HG03060 (cell line): Measurements from ENCODE around the gene ZDHHC11B.
"Not testable (repeated sequence)": the region's sequence is repeated elsewhere in the genome, so short reads cannot be mapped to it uniquely, and the experiment has no call there.

ENCODE experiments used
- ATAC-seq: cut with Tn5 transposase; IDR thresholded peaks from one replicate; pipeline ENCODE4 v1.9.1; 2021; ENCODE audit warnings: low read depth, moderate number of reproducible peaks; ENCODE audit not compliant: unreplicated experiment

ZDHHC11B gene

DNA sequence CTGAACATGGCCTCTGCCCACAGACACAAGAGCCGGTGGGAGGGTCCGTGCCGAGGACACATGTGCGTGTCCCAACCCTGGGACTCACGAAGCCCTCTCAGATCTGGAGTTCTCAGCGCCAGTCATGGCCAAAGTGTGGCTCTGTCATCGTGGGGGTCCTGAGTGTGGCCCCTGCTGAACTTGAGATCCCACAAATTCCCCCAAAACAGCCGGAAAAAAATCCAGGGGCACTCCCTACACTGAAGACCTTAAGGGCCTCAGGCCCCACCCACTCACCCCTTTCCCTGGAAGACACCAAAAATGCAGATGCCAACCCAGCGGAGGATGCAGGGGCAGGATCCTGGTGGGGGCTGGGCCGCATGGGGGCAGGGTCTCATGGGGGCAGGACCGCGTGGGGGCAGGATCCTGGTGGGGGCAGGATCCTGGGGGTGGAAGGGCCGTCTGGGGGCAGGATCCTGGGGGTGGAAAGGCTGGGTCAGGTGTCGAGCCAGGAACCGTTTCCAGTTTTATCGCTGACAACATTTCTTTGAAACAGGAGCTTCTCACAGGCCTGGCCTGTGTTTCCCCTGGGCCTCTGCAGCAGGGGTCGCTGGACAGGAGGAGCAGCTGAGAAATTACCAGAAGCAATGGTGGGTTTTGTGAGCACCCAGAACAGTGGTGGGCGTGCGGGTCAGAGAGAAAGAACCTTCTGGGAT is 13.3 kb downstream of the ZDHHC11B start:
- not testable (repeated sequence) for ATAC-seq

DNA sequence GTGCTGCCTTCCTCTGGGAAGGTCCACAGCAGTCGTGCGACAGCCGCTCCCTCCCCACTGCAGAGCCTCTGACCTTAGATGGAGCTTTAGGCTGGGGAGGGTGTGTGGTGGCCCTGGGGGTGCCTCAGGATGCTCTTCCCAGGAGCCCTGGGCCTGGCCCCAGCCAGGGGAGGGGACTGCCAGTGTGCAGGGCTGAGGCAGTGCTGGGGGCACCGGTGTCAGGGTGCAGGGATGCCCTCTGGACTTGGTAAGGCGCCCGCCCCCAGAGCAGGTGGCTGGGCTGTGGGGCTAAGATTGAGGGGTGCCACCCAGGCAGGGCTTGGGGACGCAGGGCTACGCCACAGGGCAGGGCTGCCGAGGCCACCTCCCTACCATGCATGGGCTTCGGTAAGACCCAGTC is 13.9 kb downstream of the ZDHHC11B start:
- ATAC-seq, result not testable (repeated sequence)

DNA sequence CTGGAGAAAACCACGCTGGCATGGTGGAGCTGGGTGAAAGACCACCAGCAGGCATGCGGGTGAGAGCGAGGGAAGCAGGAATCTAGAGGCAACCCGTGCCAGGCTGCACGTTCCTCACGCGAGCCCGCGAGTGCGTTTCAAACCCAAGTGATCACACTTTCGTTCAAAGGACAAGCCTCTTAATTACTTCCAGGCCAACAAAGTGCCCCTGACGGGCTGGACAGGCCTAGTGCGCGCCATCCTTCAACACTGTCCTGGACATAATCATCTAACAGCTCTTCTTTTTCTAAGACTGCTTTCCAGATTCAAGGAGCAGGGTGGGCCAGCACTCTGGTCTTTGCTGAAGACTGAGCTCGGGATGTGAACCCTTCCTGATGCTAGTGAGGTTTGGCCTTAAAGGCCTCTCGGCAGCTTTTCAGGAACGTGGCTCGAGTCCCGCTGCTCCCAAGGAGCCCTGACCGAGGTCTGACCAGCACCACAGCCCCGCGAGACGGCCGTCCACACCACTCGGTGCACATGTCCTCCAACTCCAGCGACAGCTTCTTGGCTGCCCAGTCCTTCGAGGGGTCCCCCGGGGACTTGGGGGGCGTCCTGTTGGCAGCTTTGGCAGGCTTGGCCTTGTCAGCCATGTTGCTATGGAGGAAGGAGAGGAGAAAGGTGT is 14.9 kb downstream of the ZDHHC11B start:
- not testable (repeated sequence) for ATAC-seq

DNA sequence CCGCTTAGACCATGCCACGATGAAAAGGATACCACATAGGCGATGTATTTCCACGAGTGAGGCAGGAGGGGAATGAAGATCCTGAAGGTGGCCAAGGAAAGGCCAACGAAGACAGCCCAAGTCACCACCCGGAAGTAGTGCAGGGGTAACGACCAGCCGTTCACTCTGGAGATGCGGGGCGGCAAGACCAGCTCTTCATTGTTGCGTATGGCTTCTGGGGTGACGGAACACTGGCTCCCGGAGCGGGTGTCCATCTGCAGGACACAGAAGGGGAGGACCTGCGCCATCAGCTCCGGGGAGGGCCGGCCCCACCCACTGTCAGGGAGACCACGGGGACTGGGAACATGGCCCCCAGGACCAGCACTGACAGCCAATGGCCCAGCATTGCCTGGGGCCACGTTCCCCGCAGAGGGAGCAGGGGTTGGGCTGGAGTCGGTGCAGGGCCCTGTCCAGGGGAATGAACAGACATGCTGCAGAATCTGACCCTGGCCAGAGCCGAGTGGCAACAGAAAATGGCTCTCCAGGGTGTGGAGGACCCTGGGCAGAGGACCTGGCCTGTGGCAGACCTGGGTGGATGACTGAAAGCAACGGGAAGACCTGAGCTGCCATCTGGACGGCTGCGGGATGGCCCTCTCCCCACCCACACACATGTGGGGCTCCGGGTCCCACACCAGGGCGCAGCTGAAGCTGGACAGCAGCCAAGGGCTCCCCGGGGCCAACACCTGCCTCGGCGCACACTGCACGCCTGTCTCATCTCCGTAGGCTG is 17.7 kb downstream of the ZDHHC11B start:
- ATAC-seq, result no peak

DNA sequence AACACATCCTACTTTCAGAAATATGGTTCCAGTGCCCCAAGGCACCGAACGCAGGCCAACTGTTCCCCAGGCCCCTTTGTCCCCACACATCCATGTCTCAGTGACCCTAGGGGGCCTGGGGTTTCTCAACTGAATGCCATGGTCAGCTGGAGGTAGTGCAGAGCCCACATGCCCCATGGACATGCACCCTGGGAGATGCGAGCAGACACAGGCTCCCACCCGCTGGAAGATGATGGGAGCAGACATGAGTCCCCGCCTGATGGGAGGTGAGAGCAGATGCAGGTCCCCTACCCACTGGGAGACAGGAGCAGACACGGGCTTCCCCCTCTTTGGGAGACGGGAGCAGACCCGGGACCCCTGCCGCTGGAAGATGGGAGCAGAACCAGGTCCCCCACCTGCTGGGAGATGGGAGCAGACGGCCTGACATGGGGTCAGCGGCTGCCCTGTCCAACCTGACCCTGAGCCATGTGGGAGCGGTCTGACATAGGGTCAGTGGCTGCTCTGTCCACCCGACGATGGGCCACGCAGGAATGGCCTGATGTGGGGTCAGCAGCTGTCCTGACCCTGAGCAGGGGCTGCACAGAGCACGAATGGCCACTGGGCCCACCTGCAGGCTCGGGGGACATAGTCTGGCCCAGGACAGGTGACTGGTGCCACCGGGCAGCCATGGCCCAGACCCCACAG is 18.4 kb downstream of the ZDHHC11B start:
- ATAC-seq, result no peak

DNA sequence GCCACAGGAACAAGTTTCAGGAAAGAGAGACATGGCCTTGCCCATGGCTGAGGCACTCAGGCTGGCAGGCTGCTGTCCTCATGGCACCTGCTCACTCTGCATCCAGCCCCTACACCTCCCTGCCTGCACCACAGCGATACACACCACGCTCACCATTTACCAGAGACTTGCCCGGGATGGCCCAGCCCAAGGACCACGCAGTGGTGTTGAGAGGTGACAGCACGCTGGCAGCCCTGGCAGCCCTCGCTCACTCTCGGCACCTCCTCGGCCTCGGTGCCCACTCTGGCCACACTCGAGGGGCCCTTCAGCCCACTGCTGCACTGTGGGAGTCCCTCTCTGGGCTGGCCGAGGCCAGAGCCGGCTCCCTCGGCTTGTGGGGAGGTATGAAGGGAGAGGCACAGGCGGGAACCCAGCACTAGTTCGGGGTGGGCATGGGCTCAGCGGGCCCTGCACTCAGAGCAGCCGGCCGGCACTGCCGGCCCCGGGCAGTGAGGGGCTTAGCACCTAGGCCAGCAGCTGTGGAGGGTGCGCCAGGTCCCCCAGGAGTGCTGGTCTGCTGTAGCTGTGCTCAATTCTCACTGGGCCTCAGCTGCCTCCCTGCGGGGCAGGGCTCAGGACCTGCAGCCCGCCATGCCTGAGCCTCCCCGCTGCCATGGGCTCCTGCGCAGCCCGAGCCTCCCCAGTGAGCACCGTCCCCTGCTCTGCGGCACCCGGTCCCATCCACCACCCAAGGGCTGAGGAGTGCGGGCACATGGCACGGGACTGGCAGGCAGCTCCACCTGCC is 20.3 kb downstream of the ZDHHC11B start:
- ATAC-seq, result no peak

DNA sequence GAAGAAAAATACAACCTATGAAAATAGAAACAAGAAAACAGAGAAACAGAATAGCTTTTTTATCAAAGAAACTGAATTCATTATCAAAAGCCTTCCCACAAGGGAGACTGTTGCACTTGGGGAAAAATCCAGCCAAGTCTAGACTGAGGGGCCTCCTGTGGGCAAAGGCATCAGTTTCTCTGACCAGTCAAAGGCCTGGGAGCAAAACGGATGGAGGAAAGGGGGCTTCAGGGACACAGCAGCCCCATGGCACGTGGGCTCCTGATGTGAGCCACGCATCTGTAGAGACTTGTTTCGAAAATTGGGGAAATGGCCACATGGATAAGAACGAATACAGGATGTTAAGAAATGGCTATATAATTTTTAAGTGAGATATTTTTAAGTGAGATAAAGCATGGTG is 21.1 kb downstream of the ZDHHC11B start:
- no peak for ATAC-seq

DNA sequence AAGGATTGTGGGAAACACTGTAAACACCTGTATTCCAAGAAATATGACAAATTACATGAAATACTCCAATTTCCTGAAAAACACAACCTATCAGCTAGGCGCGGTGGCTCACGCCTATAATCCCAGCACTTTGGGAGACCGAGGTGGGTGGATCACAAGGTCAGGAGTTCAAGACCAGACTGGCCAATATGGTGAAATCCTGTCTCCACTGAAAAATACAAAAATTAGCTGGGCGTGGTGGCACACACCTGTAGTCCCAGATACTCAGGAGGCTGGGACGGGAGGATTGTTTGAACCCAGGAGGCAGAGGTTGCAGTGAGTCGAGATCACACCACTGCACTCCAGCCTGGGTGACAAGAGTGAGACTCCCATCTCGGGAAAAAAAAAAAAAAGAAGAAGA is 21.5 kb downstream of the ZDHHC11B start:
- not testable (repeated sequence) for ATAC-seq

DNA sequence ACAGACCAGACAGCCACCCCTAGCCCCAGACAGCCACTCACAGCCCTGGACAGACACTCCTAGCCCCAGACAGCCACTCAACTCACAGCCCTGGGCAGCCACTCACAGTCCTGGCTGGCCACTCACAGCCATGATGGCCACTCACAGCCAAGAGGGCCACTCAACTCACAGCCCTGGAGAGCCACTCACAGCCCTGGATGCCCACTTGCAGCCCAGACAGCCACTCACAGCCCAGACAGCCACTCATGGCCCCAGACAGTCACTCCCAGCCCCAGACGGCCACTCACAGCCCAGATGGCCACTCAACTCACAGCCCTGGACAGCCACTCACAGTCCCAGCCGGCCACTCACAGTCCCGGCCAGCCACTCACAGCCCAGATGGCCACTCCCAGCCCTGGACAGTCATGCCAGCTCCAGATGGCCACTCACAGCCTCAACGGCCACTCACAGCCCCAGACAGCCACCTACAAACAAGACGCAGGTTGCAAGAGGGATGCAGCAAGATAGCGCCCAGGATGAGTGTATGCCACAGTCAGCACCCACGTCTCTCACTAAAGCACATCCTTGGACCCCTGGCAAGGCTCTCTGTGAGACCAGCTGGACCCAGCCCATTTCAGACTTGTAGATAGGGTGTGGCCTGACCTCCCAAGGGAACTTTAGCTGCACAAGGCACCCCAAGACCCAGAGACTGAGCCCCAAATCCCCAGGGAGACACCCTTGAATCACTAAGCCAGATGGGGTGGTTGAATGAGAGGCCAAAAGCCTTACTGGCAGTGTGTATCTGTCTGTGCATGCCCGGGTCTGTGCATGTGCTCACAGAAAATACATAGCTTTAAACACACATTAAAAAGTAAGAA is 22.4 kb downstream of the ZDHHC11B start:
- ATAC-seq, result no peak

DNA sequence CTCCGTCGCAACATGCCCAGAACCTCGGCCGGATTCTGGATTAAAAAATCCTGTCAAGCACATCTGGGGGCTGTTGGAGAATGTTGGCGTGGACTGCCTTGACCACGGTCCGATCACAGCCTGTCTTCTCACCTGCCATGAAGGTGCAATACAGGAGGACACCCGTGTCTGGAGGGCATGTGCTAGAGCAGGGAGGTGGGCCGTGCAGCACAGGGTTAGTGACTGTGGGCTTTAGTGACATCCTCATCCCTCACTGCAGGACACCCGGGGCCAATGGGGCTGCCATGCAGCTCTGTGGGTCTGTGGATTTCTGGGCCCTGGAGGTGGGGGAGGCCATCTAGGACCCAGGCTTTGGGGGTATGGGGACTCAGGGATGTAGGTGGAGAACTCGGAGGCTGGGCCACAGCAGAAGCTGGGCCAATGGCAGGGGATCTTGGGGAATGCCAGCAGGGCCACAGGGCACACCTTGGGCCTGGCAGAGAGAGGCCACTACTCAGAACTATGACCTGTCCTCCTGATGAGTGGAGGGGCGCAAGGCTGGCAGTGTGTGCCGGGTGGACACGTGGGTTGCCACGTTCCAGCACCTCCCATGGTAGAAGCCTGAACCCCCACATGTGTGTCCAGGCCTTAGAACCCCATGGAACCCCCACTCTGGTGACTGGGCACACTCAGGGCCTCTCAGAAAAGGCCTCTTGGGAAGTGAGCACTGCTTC is 23.3 kb downstream of the ZDHHC11B start:
- ATAC-seq, result no peak

DNA sequence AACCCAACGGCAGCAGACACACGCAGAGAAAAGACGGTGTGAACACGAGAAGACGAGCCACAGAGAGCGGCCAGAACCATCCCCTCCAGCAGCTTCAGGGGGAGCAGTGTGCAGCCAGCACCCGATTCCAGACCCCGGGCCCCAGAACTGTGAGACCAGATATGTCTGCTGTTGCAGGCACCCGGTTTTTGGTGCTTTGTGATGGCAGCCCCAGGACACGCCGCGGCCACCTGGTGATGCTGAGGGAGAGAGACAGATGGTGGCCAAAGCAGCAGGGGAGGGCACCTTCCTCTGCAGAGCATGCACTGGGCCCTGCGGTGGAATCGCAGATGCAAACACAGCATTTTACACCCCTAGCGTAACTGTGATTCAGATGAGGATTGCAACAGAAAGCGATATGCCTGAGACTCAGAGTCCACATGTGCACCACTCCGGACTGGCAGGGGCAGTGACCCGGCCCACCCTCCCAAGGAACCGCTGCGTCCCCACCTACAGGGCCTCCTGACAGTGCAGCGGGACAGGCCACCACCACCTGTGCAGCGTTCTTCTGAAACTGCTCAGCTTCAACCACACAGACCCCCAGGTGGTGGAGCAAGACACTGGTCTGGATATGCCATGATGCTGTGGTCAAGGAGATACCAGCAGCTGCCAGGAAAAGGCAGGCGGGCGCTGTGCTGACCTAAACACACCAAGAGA is 24.0 kb downstream of the ZDHHC11B start:
- no peak for ATAC-seq

DNA sequence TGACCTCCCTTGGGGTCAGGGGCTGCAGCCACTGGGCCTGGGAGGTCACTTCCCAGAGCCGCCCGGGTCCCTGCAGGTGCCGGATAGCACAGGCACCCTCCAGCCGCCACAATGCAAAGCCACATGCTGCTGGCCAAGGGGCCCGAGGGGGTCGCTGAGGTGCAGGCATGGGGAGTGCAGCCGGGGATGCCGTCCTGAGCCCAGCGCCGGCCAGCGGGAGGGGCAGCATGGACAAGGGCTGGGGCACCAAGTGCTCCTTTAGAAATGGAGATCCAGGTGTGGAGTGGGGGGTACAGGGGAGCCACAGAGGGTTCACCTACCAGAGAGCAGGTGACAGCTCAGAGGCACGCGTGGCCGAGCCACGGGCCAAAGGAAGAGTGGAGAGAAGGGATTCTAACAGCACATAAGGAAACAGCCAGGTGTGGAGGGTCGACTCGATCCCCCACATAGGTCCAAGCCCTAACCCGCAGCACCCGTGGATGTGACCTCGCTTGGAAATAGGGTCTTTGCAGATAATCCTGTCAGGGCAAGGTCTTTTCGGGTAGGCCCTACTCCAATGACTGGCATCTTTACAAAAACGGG is 24.7 kb downstream of the ZDHHC11B start:
- no peak for ATAC-seq

DNA sequence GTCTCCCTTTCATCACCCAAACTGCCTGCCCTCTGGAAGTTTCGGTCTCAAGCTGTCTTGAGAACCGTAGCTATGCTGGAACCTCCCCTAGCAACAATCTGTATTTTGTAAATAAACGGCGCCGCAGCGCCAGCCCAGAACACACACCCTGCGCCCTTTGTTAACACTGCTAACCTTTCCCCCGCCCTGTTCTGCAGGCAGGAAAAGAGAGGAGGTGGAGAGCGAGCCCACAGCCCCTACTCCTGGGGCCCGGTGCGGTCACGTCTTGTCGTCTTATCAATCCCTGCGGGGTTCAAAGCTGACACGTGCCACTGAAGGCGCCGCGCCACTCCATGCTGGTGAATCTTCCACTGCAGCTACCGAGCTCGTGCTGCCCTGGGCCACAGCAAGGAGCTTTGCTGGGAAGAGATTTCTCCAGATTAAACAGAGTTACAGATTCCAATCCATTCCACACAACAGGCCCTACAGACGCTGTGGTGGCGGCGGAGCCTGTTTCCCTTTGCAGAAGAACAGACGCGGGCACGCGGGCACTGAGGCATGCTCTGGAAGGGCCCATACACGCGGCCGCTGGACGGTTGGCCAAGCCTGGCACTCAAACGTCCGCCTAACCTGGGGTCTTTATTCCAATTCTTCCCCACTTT is 25.3 kb downstream of the ZDHHC11B start:
- ATAC-seq, result no peak

DNA sequence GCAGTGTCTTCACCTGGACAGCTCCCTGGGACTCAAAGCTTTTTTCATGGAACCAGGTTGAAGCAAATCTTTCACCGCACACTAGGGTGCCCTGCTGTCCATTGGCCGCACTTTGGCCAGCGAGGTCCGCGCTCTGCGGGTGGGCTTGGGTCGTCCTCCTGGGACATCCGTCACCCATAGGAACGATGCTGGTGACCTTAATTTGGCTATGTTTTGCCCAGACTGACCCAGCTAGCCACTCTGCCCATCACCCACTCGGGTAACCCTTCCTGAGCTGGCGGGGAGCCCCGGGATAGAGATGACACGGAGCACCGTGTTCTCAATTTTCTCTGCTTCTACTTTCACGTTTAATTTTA is 25.9 kb downstream of the ZDHHC11B start:
- ATAC-seq, result no peak

DNA sequence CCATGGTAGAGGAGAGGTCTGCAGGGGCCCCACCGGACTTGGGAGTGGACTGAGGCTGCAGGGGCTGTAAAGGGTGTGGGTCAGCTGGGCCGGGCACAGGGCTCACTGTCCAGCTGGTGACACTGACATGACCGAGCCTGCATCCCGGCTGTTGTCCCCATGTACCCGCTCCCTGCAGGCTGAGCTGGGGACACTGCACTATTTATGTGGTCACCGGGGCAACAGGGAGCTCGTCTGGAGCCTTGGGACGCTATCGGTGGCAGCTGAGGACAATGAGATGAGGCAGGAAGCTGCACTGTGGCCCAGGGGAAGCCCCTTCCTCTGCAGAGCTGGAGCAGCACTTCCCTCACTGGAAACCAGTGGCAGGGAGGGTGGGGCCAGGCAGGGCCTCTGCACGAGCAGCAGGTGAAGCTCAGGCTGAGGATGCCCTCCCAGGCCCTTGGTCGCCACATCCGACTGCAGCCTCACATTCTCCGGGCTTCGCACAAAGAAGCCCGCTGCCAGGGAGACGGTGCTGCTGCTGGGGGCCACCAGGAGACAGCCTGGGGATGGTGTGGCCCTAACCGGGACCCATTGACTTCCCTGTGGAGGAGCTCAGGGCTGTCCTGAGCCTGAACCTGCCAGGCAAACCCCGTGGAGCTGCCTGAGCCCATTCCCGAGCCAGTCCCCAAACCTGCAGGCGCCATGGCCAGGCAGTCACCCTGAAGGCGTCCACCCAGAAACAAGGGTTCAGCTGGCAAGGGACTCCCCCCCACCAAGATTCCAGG is 26.4 kb downstream of the ZDHHC11B start:
- no peak for ATAC-seq

DNA sequence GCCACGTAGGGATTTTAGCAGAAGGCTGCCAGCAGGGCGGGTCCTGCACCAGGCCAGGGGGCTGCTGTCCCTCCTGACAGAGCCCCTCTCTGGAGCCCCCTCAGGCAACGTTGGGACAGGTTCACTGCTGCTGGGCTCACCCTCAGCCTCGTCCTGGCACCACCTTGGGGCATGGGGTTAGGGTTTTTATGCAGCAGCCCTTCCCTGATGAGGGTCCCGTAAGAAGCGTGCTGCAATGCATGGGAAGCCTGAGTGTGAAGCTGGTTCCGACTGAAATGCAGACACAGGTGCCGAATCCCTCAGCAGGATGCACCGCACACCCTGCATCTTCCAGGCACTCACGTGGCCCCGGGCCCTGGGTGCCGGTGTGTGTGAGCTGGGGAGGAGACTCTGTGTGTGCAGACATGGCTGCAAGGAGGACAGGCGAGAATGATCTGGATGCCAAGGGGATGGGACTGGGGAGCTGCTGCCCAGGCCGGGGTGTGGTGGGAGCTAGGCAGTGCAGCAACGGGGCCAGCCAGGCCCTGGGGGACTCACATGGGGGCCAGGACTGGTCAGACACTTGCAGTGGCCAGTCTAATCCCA is 27.1 kb downstream of the ZDHHC11B start:
- no peak for ATAC-seq
